Activated CD4-positive, alpha-beta T cell treated with anti-CD3 and anti-CD28 coated beads, Interleukin-2, amount 50 U/mL, for 24 hours (primary cell): Measurements from ENCODE around the gene TTC7B.

Experiments
- DNase-seq, 2 donors: peaks; one replicate each; pipeline ENCODE4 v3.0.0-alpha.2; 2020; ENCODE audit warnings: low read depth in 1 of 2, low spot score in 1 of 2

Gene TTC7B

GRCh38 chr14:90495357-90496276 lies 320.6 kb downstream of the TTC7B start:
- DNase-seq, result peak in 1 of 2 donors; percentile 17

- no peak for DNase-seq
Observed at GRCh38 chr14:90491911-90492531, 324.2 kb downstream of the TTC7B start.

GRCh38 chr14:90491221-90491885 lies 324.9 kb downstream of the TTC7B start:
- no peak for DNase-seq

GRCh38 chr14:90490720-90491050 lies 325.5 kb downstream of the TTC7B start:
- no peak for DNase-seq

GRCh38 chr14:90489916-90490719 lies 326.1 kb downstream of the TTC7B start:
- DNase-seq, result no peak

- DNase-seq, result no peak
Observed at GRCh38 chr14:90489306-90489705, 326.9 kb downstream of the TTC7B start.

GRCh38 chr14:90488256-90488655 lies 328.0 kb downstream of the TTC7B start:
- no peak for DNase-seq

GRCh38 chr14:90487462-90487861 lies 328.8 kb downstream of the TTC7B start:
- DNase-seq, result no peak

GRCh38 chr14:90487031-90487430 lies 329.2 kb downstream of the TTC7B start:
- no peak for DNase-seq

- no peak for DNase-seq
Observed at GRCh38 chr14:90484291-90484690, 331.9 kb downstream of the TTC7B start.

GRCh38 chr14:90483571-90483974 lies 332.7 kb downstream of the TTC7B start:
- DNase-seq, result peak in 1 of 2 donors; percentile 0

- no peak for DNase-seq
Observed at GRCh38 chr14:90483117-90483516, 333.1 kb downstream of the TTC7B start.

GRCh38 chr14:90475298-90475697 lies 340.9 kb downstream of the TTC7B start:
- DNase-seq, result no peak
